HuH-7 (cell line): ENCODE data around the gene ALDH3B1.

ENCODE experiments used
- DNase-seq: peaks from one replicate; pipeline ENCODE4 v3.0.0; 2011; ENCODE audit warnings: low spot score

The ALDH3B1 gene

DNA sequence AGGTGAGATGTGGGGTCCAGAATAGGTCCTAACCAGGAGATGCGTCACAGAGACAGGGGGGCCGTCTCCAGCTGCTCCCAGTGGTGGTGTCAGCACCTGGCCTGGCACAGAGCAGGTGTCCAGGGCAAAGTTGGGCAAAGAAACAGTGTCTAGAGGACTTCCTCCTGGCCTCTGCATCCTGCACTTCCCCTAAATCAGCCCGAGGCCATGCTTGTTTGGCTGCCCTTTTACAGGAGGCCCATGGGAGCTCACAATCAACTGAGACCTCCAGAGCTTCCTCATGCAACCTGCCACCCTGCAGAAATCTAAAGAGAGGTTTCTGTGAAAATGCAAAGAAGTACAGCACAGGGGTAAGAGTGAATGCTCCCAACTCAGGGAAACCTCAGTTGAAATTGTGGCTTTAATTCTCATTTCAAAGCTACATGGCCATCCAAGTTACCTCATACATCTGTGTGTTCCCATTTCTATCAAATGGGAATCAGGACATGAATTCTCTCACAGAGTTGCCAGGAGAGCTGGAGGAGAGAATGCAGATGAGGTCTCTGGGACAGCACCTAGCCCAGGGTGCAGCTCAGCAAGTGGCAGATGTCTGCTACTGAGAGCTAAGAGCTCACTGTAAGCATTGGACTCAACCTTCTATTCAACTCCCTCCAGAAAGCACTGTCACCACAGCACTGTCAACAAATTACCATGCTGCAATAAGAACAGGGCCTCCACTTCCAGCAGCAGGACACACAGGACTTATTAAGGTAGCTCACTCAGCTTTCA is 61.3 kb downstream of the ALDH3B1 start:
- DNase-seq = no peak

GRCh38 chr11:68074584-68075352 is 64.6 kb downstream of the ALDH3B1 start:
- no peak for DNase-seq

DNA sequence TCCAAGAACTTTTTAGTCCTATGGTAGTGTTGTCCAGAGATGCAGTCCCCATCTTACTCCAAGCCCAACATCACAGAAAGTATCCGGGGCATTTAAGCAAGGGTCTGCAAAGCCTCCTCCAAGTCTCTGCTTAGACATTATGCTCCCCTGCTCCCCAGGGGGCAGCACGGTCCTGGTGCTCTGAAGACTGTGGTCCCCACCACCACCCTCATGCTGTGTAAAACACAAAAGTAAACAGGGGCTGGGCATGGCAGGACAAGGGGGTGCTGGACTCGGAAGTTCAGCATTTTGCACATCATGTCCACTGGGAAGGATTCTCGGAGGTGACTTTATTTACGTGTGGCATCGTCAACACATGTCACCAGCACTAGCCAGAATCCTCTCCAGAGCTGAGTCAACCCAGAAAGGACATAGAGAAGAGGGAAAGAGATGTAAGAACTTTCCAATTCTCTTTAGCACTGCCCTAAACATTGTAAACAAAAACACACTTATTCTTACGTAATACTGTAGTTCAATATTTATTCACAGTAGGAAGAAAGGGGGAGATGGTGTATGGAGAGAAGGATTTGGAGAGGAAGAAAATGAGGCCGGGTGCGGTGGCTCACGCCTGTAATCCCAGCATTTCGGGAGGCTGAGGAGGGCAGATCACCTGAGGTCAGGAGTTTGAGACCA is 66.4 kb downstream of the ALDH3B1 start:
- DNase-seq = peak; percentile 71

GRCh38 chr11:68077617-68078582 is 67.8 kb downstream of the ALDH3B1 start:
- no peak for DNase-seq
